ENCODE measurements around the gene MTA1.

The MTA1 gene

DNA sequence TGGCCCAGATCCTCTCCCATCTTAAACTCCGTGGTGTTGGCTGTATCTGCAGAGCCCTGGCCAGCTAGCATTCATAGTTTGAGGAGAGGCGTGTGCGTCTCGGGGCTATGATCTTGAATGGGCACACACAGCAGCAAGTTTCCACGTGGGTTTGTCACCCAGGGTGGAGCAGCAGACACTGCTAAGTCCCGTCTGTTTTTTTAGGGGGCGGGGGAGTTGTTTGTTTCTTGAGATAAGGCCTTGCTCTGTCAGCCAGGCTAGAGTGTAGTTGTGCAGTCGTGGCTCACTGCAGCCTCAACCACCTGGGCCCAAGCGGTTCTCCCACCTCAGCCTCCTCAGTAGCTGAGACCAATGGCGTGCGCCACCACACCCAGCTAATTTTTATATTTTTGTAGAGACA, 41.4 kb upstream of the MTA1 start:
- in situ Hi-C loops (cut with MboI; ENCODE audit: low sequenced_read_pairs, unreplicated experiment): loop anchor here (10.0 kb wide), 2 partner anchors 107 to 137 kb away; partner anchors contain the start of gene CRIP1
- DNase-seq (ENCODE audit: low spot score): no peak
- TF ChIP-seq, protein P1, sequence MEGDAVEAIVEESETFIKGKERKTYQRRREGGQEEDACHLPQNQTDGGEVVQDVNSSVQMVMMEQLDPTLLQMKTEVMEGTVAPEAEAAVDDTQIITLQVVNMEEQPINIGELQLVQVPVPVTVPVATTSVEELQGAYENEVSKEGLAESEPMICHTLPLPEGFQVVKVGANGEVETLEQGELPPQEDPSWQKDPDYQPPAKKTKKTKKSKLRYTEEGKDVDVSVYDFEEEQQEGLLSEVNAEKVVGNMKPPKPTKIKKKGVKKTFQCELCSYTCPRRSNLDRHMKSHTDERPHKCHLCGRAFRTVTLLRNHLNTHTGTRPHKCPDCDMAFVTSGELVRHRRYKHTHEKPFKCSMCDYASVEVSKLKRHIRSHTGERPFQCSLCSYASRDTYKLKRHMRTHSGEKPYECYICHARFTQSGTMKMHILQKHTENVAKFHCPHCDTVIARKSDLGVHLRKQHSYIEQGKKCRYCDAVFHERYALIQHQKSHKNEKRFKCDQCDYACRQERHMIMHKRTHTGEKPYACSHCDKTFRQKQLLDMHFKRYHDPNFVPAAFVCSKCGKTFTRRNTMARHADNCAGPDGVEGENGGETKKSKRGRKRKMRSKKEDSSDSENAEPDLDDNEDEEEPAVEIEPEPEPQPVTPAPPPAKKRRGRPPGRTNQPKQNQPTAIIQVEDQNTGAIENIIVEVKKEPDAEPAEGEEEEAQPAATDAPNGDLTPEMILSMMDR (IDR thresholded peaks at IDR 0.05; ENCODE audit: borderline replicate concordance, control extremely low read depth, extremely low read depth, insufficient read depth, missing control alignments): no peak

DNA sequence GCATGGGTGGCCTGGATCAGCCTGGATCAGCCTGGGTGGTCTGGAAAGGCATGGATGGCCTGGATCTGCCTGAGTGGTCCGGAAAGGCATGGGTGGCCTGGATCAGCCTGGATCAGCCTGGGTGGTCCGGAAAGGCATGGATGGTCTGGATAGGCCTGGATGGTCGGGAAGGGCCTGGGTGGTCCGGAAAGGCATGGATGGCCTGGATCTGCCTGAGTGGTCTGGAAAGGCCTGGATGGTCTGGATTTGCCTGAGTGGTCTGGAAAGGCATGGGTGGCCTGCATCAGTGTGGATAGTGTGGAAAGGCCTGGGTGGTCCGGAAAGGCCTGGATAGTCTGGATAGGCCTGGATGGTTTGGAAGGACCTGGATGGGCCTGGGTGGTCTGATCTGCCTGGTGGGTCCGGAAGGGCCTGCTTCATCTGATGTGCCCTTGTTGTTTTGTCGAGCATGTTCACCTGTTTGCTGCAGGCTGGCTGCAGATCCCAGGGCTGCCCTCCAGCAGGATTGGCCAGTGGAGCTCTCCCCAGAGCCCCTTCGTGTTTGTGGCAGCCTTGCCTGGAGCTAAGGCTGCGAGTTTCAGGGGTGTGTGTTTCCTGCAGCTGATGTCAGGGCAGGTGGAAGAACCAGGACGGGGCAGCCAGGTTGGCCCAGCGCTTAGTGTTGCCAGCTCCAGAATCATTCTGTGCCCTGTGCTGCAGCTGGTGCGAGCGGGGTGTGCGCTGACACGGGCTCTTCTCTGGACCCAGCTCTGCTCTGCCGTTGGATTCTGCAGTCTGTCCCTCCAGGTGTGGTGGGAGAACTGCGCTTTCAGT, 40.5 kb upstream of the MTA1 start:
- TF ChIP-seq, protein P1 (IDR thresholded peaks at IDR 0.05; ENCODE audit: borderline replicate concordance, control extremely low read depth, extremely low read depth, insufficient read depth, missing control alignments): no peak
- in situ Hi-C loops (cut with MboI; ENCODE audit: low sequenced_read_pairs, unreplicated experiment): loop anchor here (10.0 kb wide), 2 partner anchors 106 to 136 kb away; partner anchors contain the start of gene CRIP1
- no peak for DNase-seq (ENCODE audit: low spot score)

DNA sequence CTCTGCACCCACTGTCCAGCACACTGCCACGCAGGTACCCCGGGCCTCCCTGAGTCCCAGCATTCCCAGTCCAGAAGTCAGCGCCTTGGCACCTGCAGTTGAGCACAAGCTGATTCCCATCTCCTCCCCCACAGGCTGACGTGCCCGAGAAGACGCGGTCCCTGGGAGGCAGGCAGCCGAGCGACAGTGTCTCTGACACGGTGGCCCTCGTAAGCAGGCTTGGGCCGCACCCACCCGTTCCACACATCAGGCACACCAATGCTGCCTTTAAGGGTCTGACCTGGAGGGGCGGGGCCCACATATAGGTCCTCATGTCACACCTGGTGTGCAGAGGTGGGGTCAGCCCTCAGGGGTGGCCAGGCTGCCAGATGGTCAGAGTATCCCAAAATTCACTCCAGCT, 39.7 kb upstream of the MTA1 start:
- in situ Hi-C loops (cut with MboI; ENCODE audit: low sequenced_read_pairs, unreplicated experiment): loop anchor here (10.0 kb wide), 2 partner anchors 105 to 135 kb away; partner anchors contain the start of gene CRIP1
- TF ChIP-seq, protein P1 (IDR thresholded peaks at IDR 0.05; ENCODE audit: borderline replicate concordance, control extremely low read depth, extremely low read depth, insufficient read depth, missing control alignments): no peak
- no peak for DNase-seq (ENCODE audit: low spot score)

DNA sequence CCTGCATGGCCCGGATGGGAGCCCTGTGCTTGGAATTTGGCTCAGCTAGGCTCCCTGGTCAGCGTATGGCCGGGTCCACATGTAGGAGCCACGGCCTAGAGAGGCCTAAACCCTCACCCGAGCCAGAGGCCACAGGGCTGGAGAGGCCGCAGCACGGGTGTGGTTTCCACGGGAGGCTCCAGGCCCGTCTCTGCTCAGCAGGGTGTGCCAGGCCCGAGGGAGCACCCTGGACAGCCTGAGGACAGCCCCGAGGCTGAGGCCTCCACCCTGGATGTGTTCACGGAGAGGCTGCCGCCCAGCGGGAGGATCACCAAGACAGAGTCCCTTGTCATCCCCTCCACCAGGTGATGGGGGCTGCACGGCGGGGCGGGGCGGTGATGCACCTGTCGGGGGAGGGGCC, 38.9 kb upstream of the MTA1 start:
- DNase-seq (ENCODE audit: low spot score): no peak
- TF ChIP-seq, protein P1 (IDR thresholded peaks at IDR 0.05; ENCODE audit: borderline replicate concordance, control extremely low read depth, extremely low read depth, insufficient read depth, missing control alignments): no peak
- in situ Hi-C loops (cut with MboI; ENCODE audit: low sequenced_read_pairs, unreplicated experiment): no loop called here

DNA sequence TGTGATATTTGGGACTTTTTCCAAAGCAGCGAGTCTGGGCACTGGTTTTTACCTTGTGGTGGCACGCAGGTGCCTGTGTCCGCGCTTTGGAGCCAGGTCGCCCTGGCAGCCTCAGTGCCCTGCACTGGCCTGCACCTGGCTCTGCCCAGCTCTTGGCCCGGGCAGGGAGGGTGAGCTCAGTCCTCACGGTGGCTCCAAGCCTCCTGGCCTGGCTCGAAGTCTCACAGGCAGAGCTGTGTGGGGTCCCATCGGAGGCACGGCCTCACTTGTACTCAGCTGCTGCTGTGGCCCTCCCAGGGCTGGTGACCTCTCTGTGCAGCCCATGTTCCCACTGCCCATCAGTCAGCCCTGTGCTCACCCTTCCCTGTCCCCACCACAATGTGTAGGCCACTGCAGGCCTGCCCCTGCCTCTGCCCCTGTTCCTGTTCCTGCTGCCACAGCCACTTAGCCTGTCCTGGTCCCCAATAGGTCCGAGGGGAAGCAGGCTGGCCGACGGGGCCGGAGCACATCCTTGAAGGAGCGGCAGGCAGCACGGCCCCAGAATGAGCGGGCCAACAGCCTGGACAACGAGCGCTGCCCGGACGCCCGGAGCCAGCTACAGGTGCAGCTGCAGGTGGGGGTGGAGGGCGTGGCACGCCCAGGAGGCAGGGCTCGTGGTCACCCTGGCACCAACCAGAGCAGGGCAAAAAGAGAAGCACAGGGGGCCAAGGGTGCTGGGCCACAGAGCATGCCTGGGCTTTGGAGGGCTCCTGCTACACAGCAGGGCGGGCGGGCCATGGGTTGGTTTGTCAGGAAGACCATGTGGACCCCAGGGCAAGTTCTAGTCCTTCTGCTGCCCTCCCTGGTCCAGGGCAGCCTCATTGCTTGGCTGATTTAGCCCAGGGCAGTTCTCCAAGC, 37.9 kb upstream of the MTA1 start:
- in situ Hi-C loops (cut with MboI; ENCODE audit: low sequenced_read_pairs, unreplicated experiment): no loop called here
- TF ChIP-seq, protein P1 (IDR thresholded peaks at IDR 0.05; ENCODE audit: borderline replicate concordance, control extremely low read depth, extremely low read depth, insufficient read depth, missing control alignments): no peak
- no peak for DNase-seq (ENCODE audit: low spot score)

DNA sequence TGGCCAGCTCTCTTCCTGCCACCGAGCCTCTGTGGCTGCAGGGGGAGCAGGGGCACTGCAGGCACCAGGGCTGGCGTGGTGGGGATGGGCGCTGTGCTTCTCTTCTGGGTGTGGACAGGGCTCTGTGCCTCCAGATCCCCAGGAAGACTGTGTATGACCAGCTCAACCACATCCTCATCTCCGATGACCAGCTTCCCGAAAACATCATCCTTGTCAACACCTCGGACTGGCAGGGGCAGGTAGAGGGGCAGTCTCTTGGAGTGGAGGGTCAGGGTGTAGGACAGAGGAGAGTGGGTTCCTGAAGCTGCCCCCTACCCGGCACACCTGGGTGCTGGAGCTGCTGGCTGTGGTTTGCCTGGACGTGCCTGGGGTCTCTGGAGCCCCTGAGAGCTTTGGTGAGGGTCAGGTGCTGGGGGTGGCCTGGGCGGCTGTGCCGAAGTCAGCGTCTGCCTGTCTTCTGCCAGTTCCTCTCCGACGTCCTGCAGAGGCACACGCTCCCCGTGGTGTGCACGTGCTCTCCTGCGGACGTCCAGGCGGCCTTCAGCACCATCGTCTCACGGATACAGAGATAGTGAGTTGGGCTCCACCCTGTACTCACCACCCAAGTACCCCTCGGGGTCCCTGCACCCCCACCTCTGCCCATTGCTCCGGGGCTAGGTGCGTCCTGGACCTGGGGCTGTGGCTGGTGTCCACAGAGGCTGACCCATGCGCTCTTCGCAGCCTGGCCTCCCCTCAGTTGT, 37.1 kb upstream of the MTA1 start:
- TF ChIP-seq, protein P1 (IDR thresholded peaks at IDR 0.05; ENCODE audit: borderline replicate concordance, control extremely low read depth, extremely low read depth, insufficient read depth, missing control alignments): no peak
- in situ Hi-C loops (cut with MboI; ENCODE audit: low sequenced_read_pairs, unreplicated experiment): no loop called here

More for the DNA sequence above, 37.1 kb upstream of the MTA1 start:
- DNase-seq (ENCODE audit: low spot score): no peak
